GM21619 (cell line): ENCODE data around the gene BNC2.

Experiments used
- ATAC-seq: cut with Tn5 transposase; IDR thresholded peaks from one replicate; pipeline ENCODE4 v1.9.1; 2021; ENCODE audit not compliant: unreplicated experiment

The BNC2 gene

DNA sequence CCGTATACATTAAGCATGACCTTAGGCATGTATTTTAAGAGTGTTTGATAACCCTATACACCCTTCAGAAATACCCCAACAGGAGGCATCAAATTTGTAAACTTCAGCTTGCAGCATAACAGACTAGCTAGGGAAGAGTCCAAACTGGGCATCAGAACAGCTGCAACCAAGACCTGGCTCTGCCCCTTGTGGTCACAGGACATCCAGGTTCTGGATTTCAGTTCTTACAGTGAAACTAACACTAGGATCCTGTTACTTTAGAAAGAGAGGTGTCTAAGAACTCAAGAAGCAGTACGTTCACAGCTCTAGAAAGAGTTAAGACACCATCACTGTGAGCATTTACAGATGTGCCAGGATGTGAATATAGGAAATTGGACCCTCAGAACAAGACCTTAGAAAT, 229.8 kb downstream of the BNC2 start:
- no peak for ATAC-seq

DNA sequence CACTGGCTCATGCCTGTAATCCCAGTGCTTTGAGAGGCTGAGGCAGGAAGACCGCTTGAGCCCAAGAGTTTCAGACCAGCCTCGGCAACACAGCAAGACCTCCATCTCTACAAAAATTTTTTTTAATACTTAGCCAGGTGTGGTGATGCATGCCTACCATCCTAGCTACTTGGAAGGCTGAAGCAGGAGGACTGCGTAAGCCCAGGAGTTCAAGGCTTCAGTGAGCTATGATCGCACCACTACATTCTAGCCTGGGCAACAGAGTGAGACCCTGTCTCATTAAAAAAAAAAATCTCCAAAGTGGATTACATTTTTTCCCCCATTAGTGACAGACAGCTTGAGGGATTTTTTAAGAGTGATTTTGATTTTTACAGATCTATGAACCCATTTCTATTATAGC, 230.8 kb downstream of the BNC2 start:
- no peak for ATAC-seq

DNA sequence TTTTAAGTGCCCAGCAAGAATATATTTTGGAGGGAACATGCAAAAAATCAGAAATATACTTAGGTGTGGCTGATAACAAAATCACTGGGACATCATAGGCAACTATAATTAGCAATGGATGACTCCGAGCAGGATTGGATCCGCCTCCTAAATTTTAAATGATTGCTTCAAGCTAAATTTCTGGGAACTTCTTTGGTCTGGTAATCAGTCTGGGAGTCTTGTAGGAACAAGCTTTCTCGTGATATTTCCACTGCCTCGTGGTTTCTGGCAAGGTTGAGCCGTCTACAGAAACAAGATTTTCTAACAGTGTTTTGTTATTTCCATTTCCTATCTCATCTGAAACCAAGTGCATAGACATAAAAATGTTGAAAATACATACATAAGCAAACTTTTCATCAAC, 232.6 kb downstream of the BNC2 start:
- ATAC-seq = no peak

DNA sequence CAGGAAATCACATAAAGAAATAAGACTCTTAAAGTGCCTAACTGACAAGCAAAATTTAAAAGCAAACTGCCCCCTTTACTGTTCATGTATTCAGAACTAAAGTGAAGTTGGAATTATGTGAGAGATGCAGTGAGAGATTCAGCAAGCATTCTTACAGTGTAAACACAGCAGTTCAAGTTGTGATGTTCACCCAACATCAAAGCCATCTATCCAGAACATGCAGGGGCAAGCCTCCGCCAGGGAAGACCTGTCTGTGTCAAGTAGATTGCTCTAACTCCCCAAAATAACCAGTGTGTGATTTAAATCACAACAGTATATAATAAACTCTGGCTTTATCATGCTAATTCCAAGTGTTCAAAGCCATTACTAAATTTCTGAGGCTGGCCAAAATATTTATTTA, 233.3 kb downstream of the BNC2 start:
- no peak for ATAC-seq

DNA sequence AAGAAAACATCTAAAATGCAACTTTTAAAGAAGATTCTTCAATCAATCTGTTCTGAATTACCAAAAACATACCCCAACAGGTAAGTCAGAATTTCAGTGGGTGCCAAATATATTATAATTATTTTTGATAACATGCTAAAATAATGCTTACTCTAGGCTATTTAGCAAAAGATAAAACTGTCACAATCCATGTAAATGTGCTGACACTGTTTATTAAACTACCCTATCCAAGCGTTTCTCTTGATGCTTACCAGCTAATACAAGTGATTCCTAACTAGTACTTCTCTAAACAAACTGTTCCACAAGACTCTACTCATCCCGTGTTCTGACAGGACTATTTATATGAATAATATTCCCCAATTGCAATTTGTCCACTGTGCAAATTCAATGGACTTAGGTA, 236.7 kb downstream of the BNC2 start:
- no peak for ATAC-seq

DNA sequence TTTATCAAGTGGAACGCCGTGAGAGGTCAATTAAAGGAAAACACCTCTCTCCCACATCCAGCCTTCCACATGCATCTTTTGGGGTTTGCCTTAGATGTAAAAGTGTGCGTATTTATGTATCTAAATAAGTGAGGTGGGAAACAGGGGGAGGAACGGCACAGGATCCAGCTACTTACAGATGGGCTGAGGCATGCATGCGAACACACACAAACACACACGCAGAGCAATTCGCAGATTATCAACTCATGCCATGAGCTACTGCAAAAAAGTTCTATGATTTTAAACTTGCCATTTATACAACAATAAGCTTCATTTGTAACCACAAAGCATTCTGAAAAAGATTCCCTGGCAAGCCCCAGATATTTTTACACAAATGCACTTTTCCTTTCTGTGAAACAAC, 242.1 kb downstream of the BNC2 start:
- no peak for ATAC-seq

DNA sequence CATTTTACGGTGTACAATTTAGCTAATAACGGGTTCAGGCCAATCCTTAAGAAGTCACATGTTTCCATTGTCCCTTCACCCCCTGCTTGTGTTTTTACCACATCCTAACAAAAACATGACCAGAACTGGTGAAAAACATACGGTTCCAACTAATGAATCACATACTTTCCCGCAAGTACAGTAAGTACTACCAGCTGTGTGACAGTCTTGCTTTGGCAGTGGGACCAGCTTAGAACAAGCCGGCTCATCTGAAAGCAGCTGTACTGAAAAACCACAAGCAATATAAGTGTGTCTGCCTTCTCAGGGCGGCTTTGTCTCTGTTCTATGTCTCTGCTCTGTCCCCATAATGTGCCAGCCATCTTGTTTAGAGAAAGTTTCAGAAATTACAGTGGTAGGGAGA, 242.5 kb downstream of the BNC2 start:
- ATAC-seq = no peak

DNA sequence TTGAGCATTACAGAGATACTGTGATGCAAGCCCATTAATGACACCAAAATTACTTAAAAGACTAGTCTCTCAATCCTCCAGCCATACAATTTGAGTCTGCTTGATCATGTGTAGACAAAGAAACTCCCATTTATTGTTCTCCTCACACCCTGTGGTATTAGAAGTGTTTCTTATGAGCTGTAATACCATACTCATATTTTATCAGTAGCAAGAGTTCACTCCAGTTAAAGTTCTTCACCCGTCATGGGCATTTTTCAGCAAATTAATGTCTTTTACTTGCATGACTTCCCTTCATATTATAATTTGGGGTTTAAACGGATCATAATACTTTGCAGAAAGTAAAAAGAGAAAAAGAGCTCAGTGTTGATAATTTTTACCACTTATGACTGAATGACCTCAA, 242.9 kb downstream of the BNC2 start:
- ATAC-seq = no peak

DNA sequence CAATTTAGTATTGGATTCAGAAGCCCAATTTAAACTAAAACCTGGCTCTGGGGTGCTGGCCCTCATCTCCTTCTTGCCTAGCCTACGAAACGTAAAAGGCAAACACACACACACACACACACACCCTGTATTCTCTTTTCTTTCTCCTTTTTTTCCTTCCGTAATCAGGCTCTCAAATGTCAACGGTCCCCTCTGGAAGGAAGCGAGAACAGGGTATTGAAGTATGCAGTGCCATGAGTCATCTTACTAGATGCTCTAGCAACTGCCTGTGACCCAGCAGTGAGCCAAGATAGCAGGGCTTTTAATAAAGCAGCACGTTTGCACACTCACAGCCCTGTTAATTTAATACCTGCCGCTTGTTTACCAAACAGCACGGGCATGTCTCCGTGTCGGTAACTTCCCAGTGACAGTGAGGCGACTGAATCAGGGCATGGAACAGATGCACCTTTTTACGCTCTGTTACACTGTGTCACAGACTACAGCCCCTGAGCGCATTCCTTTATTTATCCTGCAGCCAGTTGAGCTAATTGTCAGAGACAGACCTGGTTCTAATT, 243.8 kb downstream of the BNC2 start:
- ATAC-seq = no peak

DNA sequence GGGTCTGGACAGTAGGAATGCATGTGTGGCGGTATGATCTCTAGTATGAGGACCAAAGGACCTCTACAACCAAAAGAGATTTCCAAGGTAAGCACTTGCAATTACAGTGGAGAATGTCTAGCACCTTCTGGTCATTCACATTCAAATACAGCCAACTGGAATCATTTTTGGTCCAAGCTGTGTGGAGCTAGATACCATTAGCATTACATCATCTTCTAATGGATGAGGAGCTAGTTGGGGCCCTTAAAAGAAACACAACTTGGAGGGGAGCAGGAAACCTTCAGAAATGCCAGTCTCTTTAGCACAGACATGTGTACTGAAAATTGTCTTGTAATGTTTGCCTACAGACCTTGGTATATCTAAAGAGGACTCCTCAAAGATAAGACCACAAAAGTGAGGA, 244.7 kb downstream of the BNC2 start:
- no peak for ATAC-seq

DNA sequence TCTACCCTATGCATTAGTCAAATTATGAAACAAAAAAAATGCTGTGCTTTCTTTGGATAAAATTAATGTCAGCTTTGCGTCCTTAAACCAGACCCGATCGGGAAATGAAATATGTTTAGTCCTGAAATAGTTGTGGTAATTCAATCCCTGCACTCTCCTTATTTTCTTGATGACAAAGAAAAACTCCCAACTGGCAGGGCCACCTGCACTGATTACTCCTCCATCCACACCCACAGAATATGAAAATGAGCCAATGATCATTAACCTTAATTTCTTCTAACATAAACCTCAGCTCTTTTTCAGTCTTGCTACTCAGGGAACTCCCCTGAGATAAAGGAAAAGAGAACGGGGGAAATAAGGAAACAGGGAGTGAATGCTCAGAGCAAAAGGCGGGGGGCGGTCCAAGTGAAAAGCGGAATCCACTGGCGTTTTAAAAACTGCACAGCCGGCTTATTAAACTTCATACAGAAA, 245.3 kb downstream of the BNC2 start:
- no peak for ATAC-seq

DNA sequence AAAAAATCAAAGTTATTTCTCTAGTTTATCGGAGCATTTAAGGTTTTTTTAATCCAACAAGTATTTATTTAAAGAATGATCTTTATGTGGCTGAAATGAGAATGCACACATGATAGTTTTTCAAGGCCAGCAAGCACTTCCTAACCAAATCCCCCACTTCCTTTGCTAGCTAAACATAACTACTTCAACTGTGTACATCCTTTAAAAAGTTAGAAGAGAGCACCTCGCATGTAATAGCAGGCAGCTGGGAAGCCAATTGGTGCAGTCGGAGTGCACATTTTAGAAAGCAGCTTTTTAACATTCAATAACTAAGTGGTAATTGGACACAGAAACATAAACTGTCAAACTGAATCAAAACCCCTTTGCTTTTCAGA, 245.7 kb downstream of the BNC2 start:
- ATAC-seq = no peak

DNA sequence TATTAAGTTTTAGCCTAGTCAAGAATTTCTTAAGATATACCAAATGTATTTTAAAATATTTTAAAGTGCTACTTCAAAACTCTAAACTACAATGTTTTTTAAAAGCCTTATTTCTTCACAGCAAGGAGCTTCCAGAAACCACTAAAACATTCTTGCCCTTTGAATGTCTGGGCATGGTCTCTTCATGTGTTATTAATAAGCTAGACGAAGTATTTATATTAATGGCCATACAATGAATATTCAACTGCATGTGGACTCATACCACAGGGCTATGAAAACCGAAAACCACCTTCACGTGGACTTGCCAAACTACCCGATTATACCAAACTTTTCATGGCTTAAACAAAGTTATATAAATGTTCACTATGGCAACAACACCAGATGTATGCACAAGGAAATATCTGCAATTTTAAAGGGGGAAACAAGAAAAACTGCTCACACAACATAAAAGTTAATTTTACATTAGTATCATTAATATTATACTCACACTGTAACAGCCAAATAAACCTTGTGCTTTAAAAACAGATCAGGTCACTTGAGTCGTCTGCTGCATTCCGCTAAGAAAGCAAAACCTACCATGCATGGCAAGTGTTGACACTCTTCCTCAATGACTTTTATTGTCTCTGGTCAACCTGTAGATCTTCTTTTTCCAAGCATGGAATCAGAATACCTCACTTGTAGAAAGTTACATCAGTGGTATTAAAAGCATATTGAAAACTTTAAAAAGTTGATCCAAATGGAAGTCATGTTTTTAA, 246.3 kb downstream of the BNC2 start:
- ATAC-seq = no peak

DNA sequence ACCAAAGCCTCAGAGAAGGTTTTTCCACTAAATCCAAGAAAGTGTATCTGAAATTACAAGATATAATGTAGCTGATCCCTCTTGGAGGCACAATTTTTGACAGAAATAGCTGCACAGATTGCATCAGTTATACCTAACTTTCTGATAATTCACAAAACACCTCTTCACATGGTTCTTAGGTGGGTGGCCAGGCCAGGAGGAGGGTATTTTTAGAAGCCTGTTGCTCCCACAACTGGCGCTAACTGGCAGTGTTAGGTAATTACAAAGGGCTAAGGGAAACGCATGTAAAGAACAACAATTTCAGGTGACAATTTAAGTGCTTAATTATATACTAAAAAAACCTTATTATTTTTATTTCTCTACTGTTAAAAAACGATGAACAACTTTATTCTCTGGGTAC, 247.9 kb downstream of the BNC2 start:
- no peak for ATAC-seq

DNA sequence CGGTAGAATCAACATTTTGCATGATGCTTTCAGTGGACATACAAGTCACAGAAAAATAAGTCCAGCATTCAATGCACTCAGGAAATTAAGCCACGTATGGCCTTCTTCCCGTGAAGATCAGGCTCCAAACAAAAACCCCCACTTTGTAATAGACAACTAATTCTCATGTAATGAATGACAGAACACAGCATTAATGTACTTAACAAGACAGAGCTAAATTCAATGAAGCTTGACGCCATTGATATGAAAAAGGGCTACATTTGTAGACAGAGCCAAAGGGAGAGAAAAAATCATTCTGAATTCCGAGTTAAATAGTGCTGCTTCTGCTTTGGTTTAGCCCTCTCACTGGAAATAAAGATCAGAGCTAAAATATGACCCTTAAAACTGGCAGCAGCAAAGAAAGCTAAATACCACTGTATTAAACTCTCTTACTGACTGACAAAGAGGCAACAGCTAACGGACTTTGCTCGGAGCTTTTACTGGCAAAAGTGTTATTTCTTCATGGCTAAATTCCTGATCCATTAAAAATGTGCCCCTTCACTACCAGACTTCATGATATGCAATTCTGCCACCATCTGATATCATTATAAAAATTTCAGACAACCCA, 250.5 kb downstream of the BNC2 start:
- ATAC-seq = no peak

DNA sequence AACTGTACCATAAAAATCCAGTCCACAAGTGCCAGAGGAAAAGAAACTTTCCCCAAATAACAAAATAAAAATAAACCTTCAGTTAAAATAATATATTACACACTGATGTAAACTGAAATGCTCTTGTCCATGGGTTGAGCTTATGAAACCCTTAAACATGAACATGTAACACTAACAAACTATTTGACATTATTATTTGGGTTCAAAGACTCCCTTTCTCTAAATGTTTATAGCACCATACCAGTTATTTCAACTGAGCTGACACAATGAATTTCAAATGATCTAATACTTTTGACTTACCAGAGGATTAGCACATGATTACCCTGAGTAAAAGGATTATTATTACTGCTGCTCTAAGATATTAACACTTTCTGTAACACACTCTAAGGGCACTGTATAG, 251.1 kb downstream of the BNC2 start:
- ATAC-seq = no peak

DNA sequence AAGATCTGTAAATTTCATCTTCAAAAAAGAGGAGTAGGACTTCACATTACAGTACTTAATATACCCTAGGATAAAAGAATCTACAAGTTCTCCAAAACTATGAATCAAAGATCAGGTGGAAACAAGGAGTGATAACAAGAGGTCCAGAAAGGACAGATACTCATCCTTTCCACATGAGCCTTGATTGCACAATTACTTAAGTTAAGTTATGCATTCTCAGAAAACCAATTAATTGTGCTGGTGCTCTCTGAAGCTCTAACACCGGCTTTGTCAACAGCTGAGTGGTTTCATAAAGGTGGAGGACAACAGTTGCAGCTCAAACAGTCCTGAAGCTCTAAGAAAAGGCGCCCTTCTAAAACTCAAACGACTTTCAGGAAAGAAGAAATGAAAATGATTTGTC, 251.9 kb downstream of the BNC2 start:
- ATAC-seq = no peak

DNA sequence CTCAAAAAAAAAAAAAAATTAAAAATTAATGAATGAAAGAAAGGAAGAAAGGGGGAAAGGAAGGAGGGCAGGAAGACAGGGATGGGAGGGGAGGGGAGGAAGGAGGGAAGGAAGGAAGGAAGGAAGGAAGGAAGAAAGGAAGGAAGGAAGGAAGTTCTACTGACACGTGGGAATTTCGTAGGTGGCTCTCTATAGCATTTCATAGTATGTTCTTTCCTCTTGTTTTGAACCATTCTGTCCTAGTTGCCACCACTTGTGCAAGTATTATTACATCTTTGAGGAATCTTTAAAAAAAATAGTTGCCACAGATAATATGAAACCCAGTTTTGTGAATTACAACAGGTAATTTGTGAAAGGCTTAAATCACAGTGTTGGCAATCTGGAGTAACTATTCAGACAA, 253.8 kb downstream of the BNC2 start:
- ATAC-seq = no peak

DNA sequence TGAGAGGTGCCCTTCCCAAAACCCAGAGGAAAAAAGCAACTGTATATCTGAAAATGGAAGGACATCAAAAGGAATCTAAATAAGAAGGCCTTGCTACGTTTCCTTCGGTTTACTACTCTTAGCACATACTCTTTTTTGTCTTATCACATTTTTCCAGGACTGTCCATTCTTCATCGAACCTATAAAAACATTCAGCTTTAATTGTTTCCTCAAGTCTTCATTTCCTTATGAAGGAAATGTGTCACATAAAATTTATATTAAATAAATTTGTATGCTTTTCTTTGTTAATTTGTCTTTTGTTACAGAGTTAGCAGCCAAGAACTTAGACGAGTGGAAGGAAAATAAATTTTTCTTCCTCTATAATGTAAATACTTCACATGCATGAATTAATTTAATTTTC, 255.0 kb downstream of the BNC2 start:
- no peak for ATAC-seq

DNA sequence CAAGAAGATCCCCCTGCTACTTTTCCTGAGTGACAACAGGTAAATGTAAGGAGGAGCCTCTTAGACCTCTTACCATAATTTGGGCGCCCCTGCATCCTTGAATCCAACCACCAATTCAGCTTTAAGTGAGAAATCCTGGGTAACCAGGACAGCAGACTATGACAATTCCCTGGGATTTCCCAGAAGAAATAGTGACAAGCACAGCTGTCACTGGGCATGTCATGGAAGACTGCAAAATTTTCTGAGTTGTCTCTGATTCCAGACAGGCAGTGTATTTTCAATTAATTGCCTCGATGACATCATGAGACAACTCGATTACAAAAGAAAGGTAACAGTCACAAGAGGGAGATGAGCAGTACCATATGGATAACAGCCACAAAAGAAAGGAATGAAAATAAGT, 256.9 kb downstream of the BNC2 start:
- no peak for ATAC-seq

DNA sequence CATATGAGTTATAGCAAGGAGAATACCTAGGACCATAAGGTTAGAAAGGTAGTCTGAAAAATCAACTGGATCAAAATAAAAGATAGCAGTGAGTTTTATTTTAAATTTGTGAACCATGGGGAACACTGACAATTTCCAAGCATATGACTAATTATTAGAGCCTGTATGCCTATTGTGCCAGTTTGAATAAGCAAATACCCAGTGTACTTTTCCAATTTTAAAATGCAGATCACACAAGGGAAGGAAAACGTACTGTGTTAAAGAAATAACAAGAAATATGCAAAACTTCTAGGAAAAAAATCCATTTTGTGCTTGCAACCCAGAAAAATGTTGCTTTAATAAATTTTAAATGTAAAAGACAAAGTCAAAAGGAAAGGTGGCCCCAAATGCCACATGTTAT, 257.4 kb downstream of the BNC2 start:
- ATAC-seq = no peak

DNA sequence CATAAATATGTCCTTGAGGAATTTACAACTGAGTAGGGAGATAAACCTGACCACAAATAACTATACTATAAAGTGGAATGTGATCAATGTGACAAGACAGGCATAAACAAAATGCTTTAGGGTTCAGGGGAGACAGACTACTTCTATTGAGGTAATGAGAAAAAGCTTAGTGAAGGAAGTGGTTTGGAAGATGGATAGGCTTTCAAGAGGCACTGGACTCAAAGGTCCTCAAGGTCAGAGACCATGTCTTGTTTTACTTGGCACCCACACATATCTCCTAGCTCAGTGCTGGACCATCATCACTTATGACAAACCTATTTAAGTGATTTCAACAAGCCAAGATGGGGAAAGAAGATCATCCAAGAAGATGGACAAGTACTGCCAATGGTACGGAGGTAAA, 257.8 kb downstream of the BNC2 start:
- ATAC-seq = no peak

DNA sequence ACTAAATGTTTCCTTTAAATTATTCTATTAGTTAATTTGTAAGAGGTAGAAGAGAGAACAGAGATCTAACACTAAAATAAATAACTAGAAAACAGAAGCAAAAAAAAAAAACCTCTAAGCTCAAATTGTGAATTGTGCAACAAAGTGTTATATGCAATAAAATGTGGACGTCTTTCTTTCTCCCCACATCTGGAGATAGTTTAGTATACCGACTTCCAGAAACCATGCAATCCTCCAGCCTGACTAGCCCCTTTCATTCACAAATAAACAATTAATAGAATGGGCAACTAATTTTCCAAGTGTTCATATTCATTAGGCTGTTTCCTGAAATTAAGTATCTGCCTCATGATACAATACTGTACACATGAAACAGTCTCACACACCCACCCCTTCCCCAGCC, 258.5 kb downstream of the BNC2 start:
- ATAC-seq = no peak
